Metanephros (tissue), 2 donors: Measurements from ENCODE around the gene JUP. TPM values are rescaled to one million over a fixed set of nuclear protein-coding genes. Genes with fewer than 3 reads are reported as not detected.

ENCODE experiments used
- small RNA-seq: library from RNA; depleted of rRNA; stranded (forward); fragments of <200 nt; gene quantifications from one replicate; pipeline ENCODE3, GENCODE V24; 2014; ENCODE audit warnings: low replicate concordance
- total RNA-seq: library from RNA; depleted of rRNA; stranded (reverse); fragments of >200 nt; gene quantifications from one replicate; pipeline ENCODE4 v1.2.3, GENCODE V29; 2014

Gene JUP
- total RNA-seq, result 261 TPM

GRCh38 chr17:41786227-41787020 lies at the start of gene JUP:
Gene JUP (minus strand): TSS chr17:41786711. CDS start chr17:41771854, 14,857 bp downstream.

GRCh38 chr17:41835800-41836549 lies 49.5 kb upstream of the JUP start, which contains the start of gene NT5C3B:
Gene NT5C3B (minus strand): TSS chr17:41836232. CDS start chr17:41836193, 39 bp downstream.

DNA sequence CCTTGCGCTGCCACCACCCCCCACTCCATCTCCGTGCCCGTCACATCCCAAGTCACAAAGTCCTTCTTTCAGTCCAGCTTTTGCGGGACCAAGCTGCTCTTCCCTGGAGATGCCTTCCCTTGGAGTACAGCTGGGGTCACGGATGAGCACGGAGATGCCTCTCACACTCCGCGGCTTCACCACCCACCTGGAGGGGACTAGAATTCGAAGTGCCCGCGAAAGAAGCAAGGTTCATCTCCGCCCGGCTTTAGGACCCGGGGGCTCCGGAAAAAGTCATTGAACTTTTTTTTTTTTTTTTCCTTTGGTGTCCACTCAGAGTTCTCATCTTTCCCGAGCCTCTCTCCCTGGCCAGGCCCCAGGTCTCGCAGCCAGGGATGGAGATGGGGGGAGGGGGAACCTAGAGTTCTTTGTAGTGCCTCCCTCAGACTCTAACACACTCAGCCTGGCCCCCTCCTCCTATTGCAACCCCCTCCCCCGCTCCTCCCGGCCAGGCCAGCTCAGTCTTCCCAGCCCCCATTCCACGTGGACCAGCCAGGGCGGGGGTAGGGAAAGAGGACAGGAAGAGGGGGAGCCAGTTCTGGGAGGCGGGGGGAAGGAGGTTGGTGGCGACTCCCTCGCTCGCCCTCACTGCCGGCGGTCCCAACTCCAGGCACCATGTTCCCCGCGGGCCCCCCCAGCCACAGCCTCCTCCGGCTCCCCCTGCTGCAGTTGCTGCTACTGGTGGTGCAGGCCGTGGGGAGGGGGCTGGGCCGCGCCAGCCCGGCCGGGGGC lies 26.1 kb upstream of the JUP start, which contains the start of gene FKBP10:
FKBP10 (plus strand) TSS at position 624 of the 771 bp plus-strand sequence; CDS start at position 655, 31 bp downstream.

GRCh38 chr17:41811549-41812380 lies 25.3 kb upstream of the JUP start, which contains the start of gene P3H4:
Gene P3H4 (minus strand): TSS chr17:41811949. CDS start chr17:41811915, 34 bp downstream.

GRCh38 chr17:41734139-41734948 lies 52.2 kb downstream of the JUP start, which contains the start of gene HAP1:
Gene HAP1 (minus strand): TSS chr17:41734643. CDS start chr17:41734634, 9 bp downstream.

GRCh38 chr17:41711669-41712400 lies 74.7 kb downstream of the JUP start, which contains the start of gene GAST:
Gene GAST (plus strand): TSS chr17:41712331. CDS start chr17:41715437, 3,106 bp downstream.

Small RNA genes lying within 50 kb of the gene (small RNA-seq; reads per million reads assigned to genes)
- gene RN7SL399P (not detected), gene RNA5SP442 (not detected)

Other genes starting within 250 kb of the JUP start
- gene KRT9, start 214.7 kb downstream of the JUP start, total RNA-seq, result not detected
- gene KRT14, start 199.8 kb downstream of the JUP start, total RNA-seq, result 0.29 TPM
- not detected for gene KRT16, start 173.9 kb downstream of the JUP start, total RNA-seq
- gene KRT17, start 162.1 kb downstream of the JUP start, total RNA-seq, result 11.1 TPM
- gene EIF1, start 97.8 kb downstream of the JUP start, total RNA-seq, result 128 TPM
- not detected for gene GAST, start 74.4 kb downstream of the JUP start, total RNA-seq
- 0.64 TPM for gene HAP1, start 52.1 kb downstream of the JUP start, total RNA-seq
- gene P3H4, start 25.2 kb upstream of the JUP start, total RNA-seq, result 37.2 TPM
- gene FKBP10, start 26.3 kb upstream of the JUP start, total RNA-seq, result 113 TPM
- 70.8 TPM for gene NT5C3B, start 49.5 kb upstream of the JUP start, total RNA-seq
- gene KLHL10, start 51.1 kb upstream of the JUP start, total RNA-seq, result 0.12 TPM
- gene KLHL11, start 78.7 kb upstream of the JUP start, total RNA-seq, result 38.2 TPM
- 82.0 TPM for gene ACLY, start 132.2 kb upstream of the JUP start, total RNA-seq
- gene ODAD4, start 143.9 kb upstream of the JUP start, total RNA-seq, result 1.9 TPM
- gene CNP, start 180.1 kb upstream of the JUP start, total RNA-seq, result 46.5 TPM
- gene DNAJC7, start 230.7 kb upstream of the JUP start, total RNA-seq, result 76.5 TPM
- gene NKIRAS2, start 233.4 kb upstream of the JUP start, total RNA-seq, result 38.9 TPM